HepG2 (cell line): ENCODE data around the gene GPR39. TPM values are rescaled to one million over a fixed set of nuclear protein-coding genes. Genes with fewer than 3 reads are reported as not detected.

Experiments
- ATAC-seq: fragments of 200-7000 bp; cut with Tn5 transposase; 3 replicates; pipeline ENCODE4 v1.9.1; 2020; ENCODE audit warnings: mild to moderate bottlenecking, moderate library complexity
- BruUV-seq: library from RNA; stranded (reverse); fragments of 400-500 nt; replicated peaks from 2 replicates; lab custom pipeline; 2021; lab: Mats Ljungman, UMichigan
- CTCF ChIA-PET: fragments of 300-600 bp; formaldehyde crosslinking; extraction: SDS; loops from one replicate; lab custom pipeline; 2021; ENCODE audit warnings: low total read pairs, inconsistent platforms, low intra/inter-chr PET ratio; lab: Yijun Ruan, JAX
- POLR2A ChIA-PET: fragments of 350-600 bp; sonication (Branson Sonifier 250); formaldehyde crosslinking; loops from one replicate; lab custom pipeline; 2020; ENCODE audit warnings: antibody characterized with exemption, inconsistent platforms; lab: Yijun Ruan, JAX
- DNase-seq: peaks from one replicate; pipeline ENCODE4 v3.0.0-alpha.2; 2015; ENCODE audit warnings: low spot score
- FAIRE-seq: peaks from 3 replicates; lab custom pipeline; 2011; peaks lifted over from hg19 to GRCh38; lab: Jason Lieb, UNC
- H2AFZ ChIP-seq: one replicate; pipeline ENCODE4 v1.6.1; 2011; ENCODE audit warnings: low read length, inconsistent platforms
- H3K27ac ChIP-seq: fragments of 300-600 bp; 3 replicates; pipeline ENCODE4 v1.8.0; 2011; ENCODE audit warnings: mixed run types, mild to moderate bottlenecking, mixed read lengths, low read length, inconsistent platforms; ENCODE audit not compliant: insufficient read depth; ENCODE audit errors: extremely low read length
- H3K27me3 ChIP-seq, 2 experiments: fragments of 200-600 bp in 1 of 2; 2 replicates in 1 of 2; 3 replicates in 1 of 2; pipeline versions ENCODE4 v1.6.0 to v1.8.0; 2011; ENCODE audit warnings: low read length in 2 of 2, mild to moderate bottlenecking in 2 of 2, moderate library complexity in 2 of 2, inconsistent platforms in 1 of 2; ENCODE audit not compliant: insufficient read depth in 2 of 2, control insufficient read depth in 1 of 2
- H3K36me3 ChIP-seq, 2 experiments: fragments of 200-600 bp in 1 of 2; replicated peaks in 1 of 2; 2 replicates in 1 of 2; 3 replicates in 1 of 2; pipeline versions ENCODE4 v1.5.1 to v1.8.0; 2011; ENCODE audit warnings: low read length in 2 of 2, inconsistent platforms in 1 of 2; ENCODE audit not compliant: insufficient read depth in 2 of 2, control insufficient read depth in 1 of 2
- H3K4me1 ChIP-seq: 2 replicates; pipeline ENCODE4 v1.5.1; 2012; ENCODE audit warnings: low read length, inconsistent platforms; ENCODE audit not compliant: insufficient read depth
- H3K4me2 ChIP-seq: 2 replicates; pipeline ENCODE4 v1.6.0; 2011; ENCODE audit warnings: low read depth, low read length, inconsistent platforms
- H3K4me3 ChIP-seq, 3 experiments: fragments of 200-600 bp in 1 of 3; sonication (generic), shearing (Covaris generic) in 1 of 3; replicated peaks in 1 of 3; 2 replicates each; pipeline ENCODE4 v1.5.1; 2011 to 2016; ENCODE audit warnings: low read length in 3 of 3, inconsistent platforms in 2 of 3, low read depth in 2 of 3, mild to moderate bottlenecking in 2 of 3, control low read depth in 1 of 3, mixed read lengths in 1 of 3; ENCODE audit not compliant: insufficient read depth in 1 of 3
- H3K79me2 ChIP-seq: one replicate; pipeline ENCODE4 v1.6.1; 2011; ENCODE audit warnings: low read length, inconsistent platforms; ENCODE audit not compliant: insufficient read depth
- H3K9ac ChIP-seq: 2 replicates; pipeline ENCODE4 v1.6.0; 2011; ENCODE audit warnings: mild to moderate bottlenecking, low read depth, low read length, inconsistent platforms; ENCODE audit not compliant: insufficient read depth
- H3K9me3 ChIP-seq: 2 replicates; pipeline ENCODE4 v1.5.1; 2012; ENCODE audit warnings: mild to moderate bottlenecking, low read length
- H4K20me1 ChIP-seq: 2 replicates; pipeline ENCODE4 v1.6.0; 2011; ENCODE audit warnings: inconsistent platforms, mild to moderate bottlenecking, low read length, moderate library complexity; ENCODE audit not compliant: insufficient read depth
- BRCA1 ChIP-seq: sonication (generic); formaldehyde crosslinking; IDR thresholded peaks from 2 replicates; pipeline ENCODE4 v1.4.0; 2020; ENCODE audit warnings: missing genetic modification reagents
- ETV6 ChIP-seq: sonication (generic); formaldehyde crosslinking; conservative IDR thresholded peaks from 2 replicates; pipeline ENCODE4 v1.4.0; 2020; ENCODE audit warnings: missing genetic modification reagents
- HMGA1 ChIP-seq: sonication (generic); formaldehyde crosslinking; conservative IDR thresholded peaks from 2 replicates; pipeline ENCODE4 v1.4.0; 2020; ENCODE audit warnings: missing genetic modification reagents
- MEF2D ChIP-seq: sonication (generic); formaldehyde crosslinking; IDR thresholded peaks from 2 replicates; pipeline ENCODE4 v1.5.1; 2020; ENCODE audit warnings: mild to moderate bottlenecking, missing genetic modification reagents
- NCOR1 ChIP-seq: fragments of 200-600 bp; sonication (generic); IDR thresholded peaks from 2 replicates; pipeline ENCODE4 v1.7.0; 2017; ENCODE audit warnings: antibody characterized with exemption, low read length, borderline replicate concordance
- RARG ChIP-seq: sonication (generic); formaldehyde crosslinking; IDR thresholded peaks from 2 replicates; pipeline ENCODE4 v1.4.0; 2020; ENCODE audit warnings: low read depth, mild to moderate bottlenecking, missing genetic modification reagents
- SP5 ChIP-seq: IDR thresholded peaks from 2 replicates; pipeline ENCODE4 v1.6.1; 2016; ENCODE audit warnings: low read depth, borderline replicate concordance
- U2AF2 ChIP-seq: fragments of 200-400 bp; formaldehyde crosslinking; IDR thresholded peaks from 2 replicates; pipeline ENCODE4 v1.6.1; 2017; ENCODE audit warnings: low read depth, mild to moderate bottlenecking, low read length
- ZKSCAN1 ChIP-seq: fragments of 150-350 bp; IDR thresholded peaks from 2 replicates; pipeline ENCODE4 v1.6.1; 2014; ENCODE audit warnings: low read length
- ZNF101 ChIP-seq: sonication (generic); formaldehyde crosslinking; IDR thresholded peaks from 2 replicates; pipeline ENCODE4 v1.4.0; 2020; ENCODE audit warnings: mild to moderate bottlenecking, low read depth, missing genetic modification reagents, borderline replicate concordance
- ZNF256 ChIP-seq: sonication (generic); formaldehyde crosslinking; conservative IDR thresholded peaks from 2 replicates; pipeline ENCODE4 v1.4.0; 2020; ENCODE audit warnings: missing genetic modification reagents
- ZNF780A ChIP-seq: sonication (generic); formaldehyde crosslinking; IDR thresholded peaks from 2 replicates; pipeline ENCODE4 v1.8.0; 2022; ENCODE audit warnings: mild to moderate bottlenecking, missing genetic modification reagents, moderate library complexity
- WGBS: methylation state at CpG from one replicate; pipeline ENCODE4 v1.1.6; 2017; ENCODE audit warnings: low lambda C conversion rate; 5-methylcytosine and 5-hydroxymethylcytosine counted together
- in situ Hi-C: cut with HindIII; loops from 2 replicates; pipeline ENCODE4 v1.10.0; 2017; ENCODE audit warnings: low pct_unique_long_range_greater_than_20kb; ENCODE audit not compliant: extremely low pct_ligation_motif_present
- intact Hi-C: fragments of 100-400 bp; cut with micrococcal nuclease; formaldehyde crosslinking; loops from one replicate; pipeline ENCODE4 v1.10.0; 2022; ENCODE audit not compliant: unreplicated experiment
- polyA plus RNA-seq, 8 experiments: library from polyadenylated mRNA; depleted of rRNA in 3 of 8; stranded (reverse) in 7 of 8; unstranded in 1 of 8; fragments of >200 nt; fragmentation: Illumina TruSeq in 4 of 8; extraction: Trizol in 4 of 8; gene quantifications; 2 replicates each; pipeline versions ENCODE4 v1.2.1 to v1.2.3, GENCODE V29; 2011 to 2016; ENCODE audit warnings: low read depth in 4 of 8, missing spikeins in 1 of 8, mixed read lengths in 1 of 8; ENCODE audit not compliant: insufficient read depth in 1 of 8
- total RNA-seq, 5 experiments: library from RNA; depleted of rRNA; stranded (reverse); fragments of >200 nt; fragmentation: Illumina TruSeq; extraction: Trizol; gene quantifications; 2 replicates each; pipeline ENCODE4 v1.2.3, GENCODE V29; 2016; ENCODE audit warnings: low read depth in 1 of 5
- TF ChIP-seq, protein P1 (sequence below): sonication (generic); formaldehyde crosslinking; IDR thresholded peaks from 2 replicates; pipeline ENCODE4 v1.4.0; 2020; ENCODE audit warnings: missing genetic modification reagents
- TF ChIP-seq, protein P2 (sequence below): IDR thresholded peaks from 2 replicates; pipeline ENCODE4 v1.6.1; 2012; ENCODE audit warnings: low read length, improper control_type of control experiment

The GPR39 gene
- total and polyA plus RNA-seq, 2 of the 13 experiments (the other 11 are each of a cell fraction or from before 2014, with no cell fraction given), result 0.16 to 0.62 TPM

DNA sequence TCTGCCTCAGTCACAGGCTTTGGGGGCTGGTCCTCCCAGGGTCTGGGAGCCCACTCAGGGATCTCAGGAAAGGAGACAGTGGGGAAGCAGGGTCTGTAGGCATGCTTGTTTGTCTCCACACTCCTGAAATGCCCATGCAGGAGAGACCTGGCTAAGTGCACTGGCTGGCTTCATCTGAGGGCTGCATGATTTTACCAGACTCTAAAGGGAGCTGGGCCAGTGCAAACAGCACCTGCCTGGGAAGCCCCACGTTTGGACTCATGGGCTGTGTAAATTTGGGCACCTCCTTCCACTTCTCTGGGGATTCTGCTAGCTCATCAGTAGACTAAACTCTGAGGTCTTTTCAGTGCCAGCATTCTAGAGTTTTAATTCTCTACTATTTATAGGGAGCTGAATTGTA lies 219.7 kb downstream of the GPR39 start:
- no peak for FAIRE-seq
- no peaks in the 10 kb centered on the region for H3K79me2 ChIP-seq
- no peak for ATAC-seq
- H3K4me1 ChIP-seq, result peaks cover 22% of the 10 kb centered on the region
- no peak for DNase-seq
- no peak overlapping the region for H3K4me3 ChIP-seq
- ChIA-PET POLR2A (no interaction called here), CTCF (no interaction called here)
- H3K36me3 ChIP-seq, result no peaks in the 10 kb centered on the region
- no peak overlapping the region for H3K4me2 ChIP-seq
- TF ChIP-seq BRCA1 (CRISPR knock-in tag), result no peak
- TF ChIP-seq MEF2D (CRISPR knock-in tag), result no peak
- TF ChIP-seq ETV6, result no peak
- TF ChIP-seq RARG (CRISPR knock-in tag), result no peak
- no peak for TF ChIP-seq HMGA1 (CRISPR knock-in tag)
- in situ Hi-C loops, result no loop called here
- no peaks in the 10 kb centered on the region for H4K20me1 ChIP-seq
- no peaks in the 10 kb centered on the region for H3K27me3 ChIP-seq
- 0% methylated on average over 1 of the region's 1 CpG for WGBS
- no peaks in the 10 kb centered on the region for H3K9me3 ChIP-seq
- H2AFZ ChIP-seq, result no peak overlapping the region
- BruUV-seq, result no TSS peak
- no peak overlapping the region for H3K27ac ChIP-seq
- intact Hi-C loops, result no loop called here
- no peak overlapping the region for H3K9ac ChIP-seq

DNA sequence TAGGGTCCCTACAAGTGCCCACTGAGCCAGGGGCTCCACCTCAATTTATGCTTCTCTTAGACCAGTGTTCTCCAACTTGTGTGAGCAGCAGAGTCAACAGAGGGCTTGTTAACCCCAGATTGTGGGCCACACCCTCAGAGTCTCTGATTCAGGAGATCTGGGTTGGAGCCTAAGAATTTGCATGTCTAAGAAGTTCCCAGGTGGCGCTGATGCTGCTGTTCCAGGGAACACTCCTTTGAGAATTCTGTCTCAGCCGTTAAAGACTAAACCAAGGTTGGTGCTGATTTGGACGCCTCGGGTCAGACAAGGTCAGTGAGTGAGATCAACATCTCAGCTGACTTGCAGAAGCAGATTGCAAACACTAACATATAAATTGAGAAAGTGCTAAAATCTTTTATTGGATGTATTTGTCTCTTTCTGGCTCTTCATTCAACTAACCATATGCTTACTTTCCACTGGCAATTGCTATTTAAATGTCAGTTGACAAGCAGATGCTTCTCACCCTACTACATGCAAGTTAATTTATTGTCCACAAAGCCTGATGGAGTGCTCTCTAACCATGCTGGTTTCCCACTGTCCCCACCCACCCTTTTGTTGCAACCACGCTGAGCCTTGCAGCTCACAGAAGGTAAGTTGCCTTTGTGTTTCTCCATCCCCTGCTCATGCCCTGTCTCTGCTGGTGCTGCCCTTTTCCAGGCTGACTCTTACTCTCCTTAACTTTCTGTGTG lies 221.9 kb downstream of the GPR39 start:
- Histone ChIP-seq H3K27me3 (no peaks in the 10 kb centered on the region), H4K20me1 (no peaks in the 10 kb centered on the region), H3K9me3 (no peaks in the 10 kb centered on the region), H2AFZ (no peak overlapping the region), H3K79me2 (no peaks in the 10 kb centered on the region), H3K4me1 (peaks cover 10% of the 10 kb centered on the region; the same call in 1 of the 2 replicates), H3K27ac (no peak overlapping the region), H3K36me3 (no peaks in the 10 kb centered on the region), H3K4me3 (no peak overlapping the region), H3K9ac (no peak overlapping the region), H3K4me2 (no peak overlapping the region)
- in situ Hi-C loops (no loop called here), intact Hi-C loops (no loop called here)
- FAIRE-seq, result no peak
- 53% methylated on average over 5 of the region's 5 CpGs for WGBS
- no peak for ATAC-seq
- DNase-seq, result no peak
- BruUV-seq, result no TSS peak
- POLR2A ChIA-PET, result no interaction called here
- CTCF ChIA-PET, result no interaction called here
- TF ChIP-seq, protein P1, sequence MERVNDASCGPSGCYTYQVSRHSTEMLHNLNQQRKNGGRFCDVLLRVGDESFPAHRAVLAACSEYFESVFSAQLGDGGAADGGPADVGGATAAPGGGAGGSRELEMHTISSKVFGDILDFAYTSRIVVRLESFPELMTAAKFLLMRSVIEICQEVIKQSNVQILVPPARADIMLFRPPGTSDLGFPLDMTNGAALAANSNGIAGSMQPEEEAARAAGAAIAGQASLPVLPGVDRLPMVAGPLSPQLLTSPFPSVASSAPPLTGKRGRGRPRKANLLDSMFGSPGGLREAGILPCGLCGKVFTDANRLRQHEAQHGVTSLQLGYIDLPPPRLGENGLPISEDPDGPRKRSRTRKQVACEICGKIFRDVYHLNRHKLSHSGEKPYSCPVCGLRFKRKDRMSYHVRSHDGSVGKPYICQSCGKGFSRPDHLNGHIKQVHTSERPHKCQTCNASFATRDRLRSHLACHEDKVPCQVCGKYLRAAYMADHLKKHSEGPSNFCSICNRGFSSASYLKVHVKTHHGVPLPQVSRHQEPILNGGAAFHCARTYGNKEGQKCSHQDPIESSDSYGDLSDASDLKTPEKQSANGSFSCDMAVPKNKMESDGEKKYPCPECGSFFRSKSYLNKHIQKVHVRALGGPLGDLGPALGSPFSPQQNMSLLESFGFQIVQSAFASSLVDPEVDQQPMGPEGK (CRISPR knock-in tag), result no peak
- TF ChIP-seq SP5 (CRISPR knock-in tag) (no peak), ZNF780A (CRISPR knock-in tag) (no peak), ZNF101 (CRISPR knock-in tag) (no peak), ZKSCAN1 (no peak), ZNF256 (CRISPR knock-in tag) (no peak), NCOR1 (no peak), U2AF2 (no peak)
- TF ChIP-seq, protein P2, sequence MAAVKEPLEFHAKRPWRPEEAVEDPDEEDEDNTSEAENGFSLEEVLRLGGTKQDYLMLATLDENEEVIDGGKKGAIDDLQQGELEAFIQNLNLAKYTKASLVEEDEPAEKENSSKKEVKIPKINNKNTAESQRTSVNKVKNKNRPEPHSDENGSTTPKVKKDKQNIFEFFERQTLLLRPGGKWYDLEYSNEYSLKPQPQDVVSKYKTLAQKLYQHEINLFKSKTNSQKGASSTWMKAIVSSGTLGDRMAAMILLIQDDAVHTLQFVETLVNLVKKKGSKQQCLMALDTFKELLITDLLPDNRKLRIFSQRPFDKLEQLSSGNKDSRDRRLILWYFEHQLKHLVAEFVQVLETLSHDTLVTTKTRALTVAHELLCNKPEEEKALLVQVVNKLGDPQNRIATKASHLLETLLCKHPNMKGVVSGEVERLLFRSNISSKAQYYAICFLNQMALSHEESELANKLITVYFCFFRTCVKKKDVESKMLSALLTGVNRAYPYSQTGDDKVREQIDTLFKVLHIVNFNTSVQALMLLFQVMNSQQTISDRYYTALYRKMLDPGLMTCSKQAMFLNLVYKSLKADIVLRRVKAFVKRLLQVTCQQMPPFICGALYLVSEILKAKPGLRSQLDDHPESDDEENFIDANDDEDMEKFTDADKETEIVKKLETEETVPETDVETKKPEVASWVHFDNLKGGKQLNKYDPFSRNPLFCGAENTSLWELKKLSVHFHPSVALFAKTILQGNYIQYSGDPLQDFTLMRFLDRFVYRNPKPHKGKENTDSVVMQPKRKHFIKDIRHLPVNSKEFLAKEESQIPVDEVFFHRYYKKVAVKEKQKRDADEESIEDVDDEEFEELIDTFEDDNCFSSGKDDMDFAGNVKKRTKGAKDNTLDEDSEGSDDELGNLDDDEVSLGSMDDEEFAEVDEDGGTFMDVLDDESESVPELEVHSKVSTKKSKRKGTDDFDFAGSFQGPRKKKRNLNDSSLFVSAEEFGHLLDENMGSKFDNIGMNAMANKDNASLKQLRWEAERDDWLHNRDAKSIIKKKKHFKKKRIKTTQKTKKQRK, result no peak
